Transverse colon (tissue), 4 donors: ENCODE measurements around the gene RAB1A.

Experiments
- CTCF ChIP-seq, 5 experiments: fragments of 200-600 bp in 3 of 5; fragments of 450-650 bp in 2 of 5; sonication (generic) in 3 of 5; IDR thresholded peaks; 1 replicate in 2 of 5; 2 replicates in 3 of 5; pipeline ENCODE4 v1.5.1; 2016 to 2017; ENCODE audit warnings: antibody characterized with exemption in 5 of 5, inconsistent platforms in 3 of 5, mild to moderate bottlenecking in 2 of 5, moderate library complexity in 1 of 5
- EP300 ChIP-seq: sonication (generic); formaldehyde crosslinking; IDR thresholded peaks from one replicate; pipeline ENCODE4 v1.6.1; 2017; ENCODE audit warnings: antibody characterized with exemption, low read depth
- POLR2A ChIP-seq: fragments of 450-650 bp; IDR thresholded peaks from one replicate; pipeline ENCODE4 v1.6.1; 2016; ENCODE audit warnings: antibody characterized with exemption, mild to moderate bottlenecking, moderate library complexity
- POLR2AphosphoS5 ChIP-seq, 3 donors: sonication (generic); formaldehyde crosslinking; IDR thresholded peaks; one replicate each; pipeline ENCODE4 v1.6.1; 2016; ENCODE audit warnings: antibody characterized with exemption in 3 of 3

- no peak for TF ChIP-seq POLR2A
- no peak for TF ChIP-seq CTCF (IDR thresholded peaks at IDR 0.05)
- TF ChIP-seq POLR2AphosphoS5 (IDR thresholded peaks at IDR 0.05): no peak
- TF ChIP-seq EP300: no peak
Observed at GRCh38 chr2:65175894-65176530, 46.1 kb upstream of the RAB1A start.
